Stimulated activated CD4-positive, alpha-beta T cell treated with anti-CD3 and anti-CD28 coated beads, Interleukin-1b, Interleukin-23, amount 100 ng/mL, for 24 hours (primary cell): Measurements from ENCODE around the gene KANK2.
"Not testable (repeated sequence)": the region's sequence is repeated elsewhere in the genome, so short reads cannot be mapped to it uniquely, and the experiment has no call there.

Experiments used
- DNase-seq, 4 experiments: peaks; one replicate each; pipeline ENCODE4 v3.0.0-alpha.2; 2020; ENCODE audit warnings: low read depth in 4 of 4, low spot score in 1 of 4

The KANK2 gene

DNA sequence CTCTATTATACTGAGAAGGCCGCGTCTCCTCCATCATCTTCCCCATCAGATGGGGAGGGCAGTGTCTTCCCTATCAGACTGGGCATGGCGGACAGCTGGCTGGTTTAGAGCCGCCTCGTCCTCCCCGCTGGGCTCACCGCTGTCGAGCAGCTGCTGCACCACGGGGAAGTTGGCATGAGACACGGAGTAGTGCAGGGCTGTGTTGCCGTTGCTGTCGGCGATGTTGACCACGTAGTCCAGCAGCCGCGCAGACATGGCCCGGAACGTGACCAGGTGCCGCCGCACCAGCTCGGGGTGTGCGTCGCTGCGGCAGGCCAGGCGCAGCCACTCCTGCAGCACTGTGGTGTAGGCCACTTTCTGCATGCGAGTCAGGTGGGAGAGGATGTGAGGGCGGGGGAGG lies 23.0 kb downstream of the KANK2 start:
- DNase-seq: no peak

DNA sequence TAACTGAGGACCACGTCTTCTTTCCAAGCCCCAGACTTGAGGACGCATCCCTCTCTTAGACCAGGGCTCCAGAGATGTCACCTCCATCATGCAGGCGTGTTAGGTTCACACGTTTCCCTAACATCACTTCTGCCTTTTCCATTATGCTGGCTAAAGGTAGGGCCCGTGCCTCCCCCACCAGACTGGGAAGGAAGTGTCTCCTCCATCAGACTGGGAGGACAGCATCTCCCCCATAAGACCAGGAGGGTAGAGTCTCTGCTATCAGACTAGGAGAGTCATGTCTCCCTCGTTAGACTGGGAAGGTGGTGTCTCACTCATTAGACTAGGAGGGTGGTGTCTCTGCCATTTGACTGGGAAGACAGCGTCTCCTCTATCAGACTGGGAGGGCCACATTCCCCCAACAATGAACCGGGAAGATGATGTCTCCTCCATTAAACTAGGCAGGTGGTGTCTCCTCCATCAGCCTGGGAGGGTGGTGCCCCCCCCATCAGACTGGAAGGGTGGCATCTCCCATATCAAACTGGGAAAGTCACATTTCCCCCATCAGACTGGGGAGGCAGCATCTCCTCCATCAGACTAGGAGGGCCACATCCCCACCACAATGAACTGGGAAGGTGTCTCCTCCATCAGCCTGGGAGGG lies 23.7 kb downstream of the KANK2 start:
- DNase-seq: no peak

DNA sequence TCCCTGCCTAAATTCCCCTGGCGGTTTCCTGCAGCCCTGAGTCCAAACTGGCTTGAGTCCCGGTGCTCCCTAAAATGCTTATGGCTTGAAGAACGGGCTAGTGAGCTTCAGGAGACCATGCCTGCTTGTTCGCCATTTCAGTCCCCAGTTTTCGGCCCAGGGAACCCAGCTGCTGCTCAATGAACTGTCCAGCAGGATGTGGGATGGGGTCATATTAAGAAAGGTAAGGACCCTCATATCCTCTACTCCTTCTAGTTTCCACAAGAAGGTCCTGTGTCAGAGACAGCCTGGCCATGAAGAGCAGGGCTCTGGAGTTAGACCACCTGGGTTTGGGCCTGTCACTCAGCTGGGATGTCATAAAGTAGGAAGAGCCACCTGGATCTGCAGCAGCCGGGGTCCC lies 24.8 kb downstream of the KANK2 start:
- no peak for DNase-seq

DNA sequence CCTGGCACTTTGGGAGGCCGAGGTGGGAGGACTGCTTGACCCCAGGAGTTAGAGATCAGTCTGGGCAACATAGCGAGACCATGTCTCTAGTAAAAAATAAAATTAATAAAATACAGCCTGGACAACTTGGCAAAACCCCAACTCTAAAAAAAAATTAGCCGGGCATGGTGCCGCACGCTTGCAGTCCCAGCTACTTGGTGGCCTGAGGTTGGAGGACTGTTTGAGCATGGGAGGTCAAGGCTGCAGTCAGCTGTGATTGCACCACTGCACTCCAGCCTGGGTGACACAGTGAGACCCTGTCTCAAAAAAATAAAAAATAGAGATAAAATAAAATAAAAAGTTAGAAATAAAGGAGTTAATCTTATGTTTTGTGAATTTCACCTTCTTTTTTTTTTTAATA lies 26.2 kb downstream of the KANK2 start:
- DNase-seq: no peak

DNA sequence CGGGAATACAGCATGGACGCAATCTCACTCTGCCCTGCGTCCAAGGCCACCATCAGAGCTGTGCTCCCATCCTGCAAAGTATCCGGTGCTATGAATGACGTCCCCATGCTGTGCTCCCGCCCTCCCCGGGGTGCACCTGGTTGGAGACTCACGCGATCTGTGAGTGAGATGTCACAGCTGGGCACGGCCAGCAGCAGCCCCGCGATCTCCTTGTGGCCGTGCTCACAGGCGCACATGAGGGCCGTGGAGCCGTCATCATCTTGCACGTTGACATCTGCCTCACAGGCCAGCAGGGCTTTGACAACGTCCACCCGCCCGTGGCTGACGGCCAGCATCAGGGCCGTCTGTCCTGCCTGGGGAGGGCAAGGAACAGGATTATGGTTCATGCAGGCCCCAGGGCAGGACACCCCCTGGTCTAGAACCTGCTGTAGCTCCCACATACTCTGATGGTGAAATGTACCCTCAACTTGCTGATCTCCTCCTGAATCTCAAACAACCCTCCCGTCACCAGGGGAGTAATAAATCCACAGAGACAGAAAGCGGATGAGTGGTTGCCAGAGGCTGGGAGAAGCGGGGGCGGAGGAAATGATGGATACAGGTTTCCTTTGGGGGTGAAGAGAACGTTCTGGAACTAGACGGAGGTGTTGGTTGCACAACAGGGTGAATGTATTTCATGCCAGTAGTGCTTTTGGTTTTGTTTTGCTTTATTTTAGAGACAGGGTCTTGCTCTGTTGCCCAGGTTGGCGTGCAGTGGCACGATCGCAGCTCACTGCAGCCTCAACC lies 27.3 kb downstream of the KANK2 start:
- no peak for DNase-seq

DNA sequence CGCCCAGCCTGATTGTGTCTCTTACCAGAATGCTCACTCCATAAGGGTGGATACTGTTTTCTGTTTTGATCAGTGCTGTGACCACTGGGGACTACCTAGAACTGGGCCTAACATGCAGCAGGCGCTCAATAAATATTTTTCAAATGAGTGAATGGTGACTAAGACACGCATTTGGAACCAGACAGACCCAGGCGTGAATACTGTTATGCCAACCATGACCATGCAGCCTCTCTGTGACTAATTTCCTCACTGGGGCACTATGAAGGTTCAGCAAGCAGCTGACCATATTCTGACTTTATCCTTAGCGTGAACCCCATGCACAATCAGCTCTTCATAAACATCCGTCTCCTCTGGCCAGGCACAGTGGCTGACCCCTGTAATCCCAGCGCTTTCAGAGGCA lies 28.8 kb downstream of the KANK2 start:
- no peak for DNase-seq

DNA sequence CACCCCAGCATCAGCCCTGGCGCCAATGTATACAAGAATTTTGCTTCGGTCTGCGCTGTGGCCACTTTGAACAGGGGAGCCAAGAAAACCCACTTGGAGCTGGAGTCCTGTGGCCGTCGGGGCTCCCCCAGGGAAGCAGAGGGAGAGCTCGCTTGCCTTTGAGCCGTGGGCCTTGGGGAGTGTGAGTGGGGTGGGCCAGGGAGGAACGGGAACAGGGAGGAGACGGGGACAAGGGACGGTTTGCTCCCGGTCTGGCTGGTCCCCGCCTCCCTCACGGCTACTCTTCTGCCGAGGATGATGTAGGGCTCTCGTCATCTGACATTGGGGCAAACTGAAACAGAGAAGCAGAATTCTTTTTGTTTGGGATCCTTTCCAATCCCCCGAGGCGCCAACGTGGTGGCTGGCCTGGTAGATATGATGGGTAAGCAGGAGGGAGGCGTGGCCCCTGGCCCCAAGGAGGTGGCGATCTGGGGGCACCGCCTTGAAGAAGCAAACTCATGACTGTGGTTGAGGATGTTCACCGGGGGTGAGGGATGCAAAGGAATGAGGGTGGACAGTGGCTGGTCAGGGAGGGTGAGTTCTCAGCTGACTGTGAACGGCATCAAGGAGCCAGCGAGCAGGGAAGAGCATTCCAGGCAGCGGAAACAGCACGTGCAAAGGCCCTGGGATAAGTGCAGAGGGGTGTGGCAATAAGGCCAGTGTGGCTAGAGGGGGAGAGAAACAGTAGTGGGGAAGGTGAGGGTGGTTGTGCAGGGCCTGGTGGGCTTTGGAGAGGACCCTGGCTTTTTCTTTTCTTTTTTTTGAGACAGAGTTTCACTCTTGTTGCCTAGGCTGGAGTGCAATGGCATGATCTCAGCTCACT lies 30.8 kb downstream of the KANK2 start:
- no peak for DNase-seq

DNA sequence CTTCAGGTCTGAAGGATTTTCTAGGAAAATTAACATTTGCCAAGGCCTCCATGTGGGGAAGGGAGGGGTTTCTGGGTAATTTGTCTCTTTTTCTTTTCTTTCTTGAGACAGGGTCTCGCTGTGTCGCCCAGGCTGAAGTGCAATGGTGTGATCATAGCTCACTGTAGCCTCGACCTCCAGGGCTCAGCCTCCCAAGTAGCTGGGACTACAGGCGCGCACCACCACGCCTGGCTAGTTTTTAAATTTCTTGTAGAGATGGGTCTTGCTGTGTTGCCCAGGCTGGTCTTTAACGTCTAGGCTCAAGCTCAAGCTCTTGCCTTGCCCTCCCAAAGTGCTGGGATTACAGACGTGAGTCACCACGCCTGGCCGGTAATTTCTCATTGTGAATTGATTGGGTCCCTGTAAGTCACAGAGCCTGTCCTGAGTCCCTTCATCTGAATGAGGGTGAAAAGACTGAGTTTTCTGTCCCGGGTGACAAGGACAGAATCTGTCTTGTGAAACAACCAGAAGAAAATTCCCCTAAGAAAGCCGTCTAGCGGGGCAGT lies 31.8 kb downstream of the KANK2 start:
- DNase-seq: no peak

DNA sequence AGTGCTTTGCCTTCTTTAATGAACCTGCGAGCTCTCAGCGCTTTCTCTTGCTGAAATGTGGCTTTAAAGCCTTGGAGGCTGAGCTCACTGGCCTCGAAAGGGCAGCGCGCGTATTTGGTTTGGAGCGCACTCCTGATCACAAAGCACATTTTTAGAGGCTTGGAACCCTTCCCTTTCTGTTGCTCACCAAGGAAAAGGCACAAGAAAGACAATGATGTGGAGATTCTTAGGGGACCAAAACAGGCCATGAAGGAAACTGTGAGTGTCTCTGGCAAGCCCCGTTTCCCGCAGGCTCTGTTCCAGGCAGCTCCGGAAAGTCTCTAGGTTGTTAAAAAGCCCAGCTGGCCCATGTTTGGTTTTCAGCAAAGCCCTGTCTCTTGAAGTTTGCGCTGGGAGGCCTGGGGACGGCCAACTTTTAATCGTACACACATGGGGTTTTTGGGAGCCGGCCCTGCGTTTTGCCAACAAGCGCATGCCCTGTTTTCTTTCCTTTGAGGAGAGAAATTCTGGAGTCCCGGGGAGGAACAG lies 32.4 kb downstream of the KANK2 start:
- no peak for DNase-seq

DNA sequence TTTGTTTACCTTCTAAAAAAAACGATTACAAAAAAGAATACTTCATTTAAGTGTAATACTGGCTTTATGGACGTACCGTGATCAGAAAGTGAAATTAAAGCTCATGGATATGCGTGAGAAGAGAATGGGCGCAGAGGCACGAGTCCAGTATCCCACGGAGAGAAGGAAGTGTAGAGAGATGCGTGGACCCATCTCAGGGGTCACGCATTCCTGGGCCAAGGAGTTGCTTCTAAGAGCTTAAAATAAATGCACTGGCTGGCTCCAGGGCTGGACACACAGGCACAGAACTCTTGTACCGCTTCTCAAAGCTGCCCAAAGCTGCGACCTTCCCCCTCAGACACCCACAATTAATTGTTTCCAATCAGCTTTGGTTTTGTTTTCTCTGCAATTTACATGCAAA lies 33.0 kb downstream of the KANK2 start:
- no peak for DNase-seq

DNA sequence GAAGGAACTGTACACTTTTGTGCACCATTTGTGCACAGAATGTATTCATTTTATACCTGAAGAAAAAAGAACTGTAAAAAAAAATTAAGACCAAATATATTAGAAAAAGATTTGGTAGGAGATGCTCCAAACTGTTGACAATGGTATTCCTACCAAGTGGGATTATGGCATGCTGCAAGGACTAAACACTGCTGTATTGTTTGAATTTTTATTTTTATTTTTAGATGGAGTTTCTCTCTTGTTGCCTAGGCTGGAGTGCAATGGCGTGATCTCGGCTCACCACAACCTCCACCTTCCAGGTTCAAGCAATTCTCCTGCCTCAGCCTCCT lies 36.9 kb downstream of the KANK2 start:
- DNase-seq: not testable (repeated sequence)

DNA sequence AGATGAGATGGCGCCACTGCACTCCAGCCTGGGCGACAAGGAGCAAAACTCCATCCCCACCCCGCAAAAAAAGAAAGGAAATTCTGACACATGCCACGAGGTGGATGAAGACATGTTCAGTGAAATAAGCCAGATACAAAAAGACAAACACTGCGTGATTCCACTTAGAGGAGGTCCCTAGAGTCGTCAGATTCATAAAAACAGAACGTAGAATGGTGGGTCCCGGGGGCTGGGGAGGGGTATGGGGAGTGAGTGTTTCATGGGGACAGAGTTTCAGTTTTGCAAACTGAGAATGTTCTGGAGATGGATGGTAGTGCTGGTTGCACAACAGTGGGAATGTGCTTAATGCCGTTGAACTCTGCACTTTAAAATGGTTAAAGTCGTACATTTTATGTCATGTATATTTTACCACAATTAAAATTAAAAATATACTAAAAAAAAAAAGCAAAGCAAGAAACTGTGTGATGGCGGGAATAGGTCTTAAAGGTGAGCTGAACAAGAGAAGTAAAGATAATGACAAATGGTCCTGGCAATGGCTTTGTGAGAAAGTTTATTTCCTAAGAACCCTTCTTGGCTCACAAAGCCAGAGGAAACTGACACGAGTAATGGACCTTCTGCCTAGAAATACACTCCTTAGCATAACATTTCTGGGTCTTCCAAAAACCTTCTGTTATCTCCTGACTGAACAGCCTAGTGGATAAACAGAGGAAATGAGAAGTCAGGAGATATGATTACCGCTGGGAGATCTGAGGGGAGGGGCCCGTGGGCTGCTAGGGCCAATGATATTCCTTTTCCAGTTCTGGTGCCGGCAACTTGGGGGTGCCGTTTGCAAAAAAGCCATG lies 37.5 kb downstream of the KANK2 start:
- DNase-seq: no peak

DNA sequence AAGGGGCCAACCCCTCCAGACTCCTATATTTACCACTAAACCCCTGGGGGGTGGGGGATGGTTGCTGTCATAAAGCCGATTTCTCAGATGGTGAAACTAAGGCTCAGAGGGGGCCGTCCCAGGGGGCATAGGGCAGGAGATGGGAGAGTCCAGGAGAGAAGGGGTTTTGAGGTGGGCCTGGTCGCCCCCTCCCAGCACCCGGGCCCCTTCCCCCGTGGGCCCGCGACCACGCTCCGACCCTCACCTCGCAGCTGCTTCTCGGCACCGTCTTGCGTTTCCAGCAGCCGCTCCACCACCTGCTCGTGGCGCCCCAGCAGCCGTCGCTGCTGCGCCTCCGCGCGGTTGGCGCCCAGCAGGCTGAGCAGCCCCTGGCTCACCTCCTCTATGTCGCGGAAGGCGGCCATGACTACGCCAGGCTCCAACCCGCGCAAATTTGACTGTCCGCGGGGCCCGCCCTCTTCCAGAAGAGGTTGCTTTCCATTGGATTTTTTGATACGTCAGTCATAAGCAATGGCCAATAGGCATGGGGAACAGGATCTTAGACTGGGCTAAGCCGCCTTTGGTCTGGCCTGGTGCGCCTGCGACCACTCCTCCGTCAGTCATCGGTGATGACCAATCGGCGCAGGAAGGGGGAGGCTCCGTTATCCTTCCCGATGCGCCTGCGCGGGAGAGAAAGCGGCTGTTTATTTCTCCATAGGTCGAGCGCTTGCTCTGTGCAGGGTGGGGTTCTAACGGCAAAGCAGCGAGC lies 41.8 kb downstream of the KANK2 start, which contains the start of gene SPC24:
Gene SPC24, minus strand, starts transcription at position 410 of the 748 bp plus-strand sequence. Its CDS starts 6 bp downstream, at position 404.
- peak; percentile 69 to 91 (median 81) for DNase-seq

DNA sequence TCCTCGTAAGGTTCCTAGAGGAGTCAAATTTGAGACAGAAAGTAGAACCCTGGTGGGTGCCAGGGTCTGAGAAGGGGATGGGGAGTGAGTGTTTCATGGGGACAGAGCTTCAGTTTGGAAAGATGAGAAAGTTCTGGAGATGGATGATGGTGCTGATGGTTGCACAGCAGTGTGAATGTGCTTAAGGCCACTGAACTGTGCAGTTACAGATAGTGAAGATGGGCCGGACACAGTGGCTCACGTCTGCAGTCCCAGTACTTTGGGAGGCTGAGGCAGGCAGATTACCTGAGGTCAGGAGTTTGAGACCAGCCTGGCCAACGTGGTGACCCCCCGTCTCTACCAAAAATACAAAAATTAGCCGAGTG lies 42.7 kb downstream of the KANK2 start:
- DNase-seq: no peak

DNA sequence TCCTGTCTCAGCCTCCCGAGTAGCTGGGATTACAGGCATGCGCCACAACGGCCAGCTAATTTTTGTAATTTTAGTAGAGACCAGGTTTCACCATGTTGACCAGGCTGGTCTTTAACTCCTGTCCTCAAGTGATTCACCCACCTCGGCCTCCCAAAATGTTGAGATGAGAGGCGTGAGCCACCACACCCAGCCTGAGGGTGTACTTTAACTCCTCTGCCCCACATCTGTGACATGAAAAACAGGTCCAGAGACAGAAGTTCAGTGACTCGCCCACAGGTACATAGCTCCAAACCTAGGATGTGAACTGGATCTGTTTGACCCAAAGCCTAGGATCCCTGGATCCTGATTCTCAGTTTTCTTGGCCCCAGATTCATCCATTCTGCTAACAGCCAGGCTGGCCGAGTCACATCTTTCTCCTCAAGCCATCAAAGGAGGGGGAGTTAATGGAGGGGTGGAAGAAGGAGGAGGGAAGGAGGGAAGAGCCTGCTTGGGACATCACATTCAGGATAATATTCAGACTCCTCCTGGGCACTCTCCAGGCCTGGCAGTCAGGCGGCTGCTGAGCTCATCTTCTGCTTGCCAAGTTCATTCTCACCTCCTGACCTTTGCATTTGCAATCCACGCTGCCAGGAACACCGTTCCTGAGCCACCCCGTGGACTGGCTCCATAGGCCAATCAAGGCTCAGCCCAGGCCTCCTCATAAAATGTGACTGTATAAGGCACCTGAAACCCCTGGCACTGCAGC lies 44.9 kb downstream of the KANK2 start:
- no peak for DNase-seq

DNA sequence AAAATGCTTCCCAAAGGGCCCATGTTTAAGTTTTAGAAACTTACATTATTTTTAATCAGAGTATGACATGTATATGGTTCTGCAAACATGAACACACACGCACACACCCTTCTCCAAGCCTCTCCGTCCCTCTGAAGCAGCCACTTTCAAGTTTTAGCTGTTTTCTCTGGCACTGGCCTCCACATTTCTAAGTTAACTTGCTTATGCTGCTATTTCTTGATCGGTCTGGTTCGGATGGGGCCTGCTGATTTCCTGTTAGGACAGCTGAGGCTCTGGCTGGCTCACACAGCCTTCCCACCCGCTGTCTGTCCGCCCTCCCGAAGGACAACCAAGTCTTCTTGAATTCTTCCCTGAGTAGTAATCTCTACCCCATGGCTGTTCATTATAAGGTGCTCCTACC lies 46.2 kb downstream of the KANK2 start:
- no peak for DNase-seq

DNA sequence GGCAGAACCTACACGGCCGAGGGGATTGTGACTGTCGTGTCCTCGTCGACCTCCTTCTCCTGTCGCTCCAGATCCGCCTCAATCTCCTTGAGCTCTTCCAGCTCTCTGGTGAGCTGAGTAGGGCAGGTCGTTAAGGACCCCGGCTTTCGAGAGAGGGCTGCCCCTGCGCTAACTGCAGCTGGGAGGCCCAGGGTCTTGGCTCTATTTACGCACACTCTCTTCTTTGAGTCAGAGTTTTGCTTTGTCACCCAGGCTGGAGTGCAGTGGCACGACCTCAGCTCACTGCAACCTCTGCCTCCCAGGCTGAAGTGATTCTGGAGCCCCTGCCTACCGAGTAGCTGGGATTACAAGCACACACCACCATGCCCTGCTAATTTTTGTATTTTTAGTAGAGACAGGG lies 49.3 kb downstream of the KANK2 start:
- DNase-seq: no peak

DNA sequence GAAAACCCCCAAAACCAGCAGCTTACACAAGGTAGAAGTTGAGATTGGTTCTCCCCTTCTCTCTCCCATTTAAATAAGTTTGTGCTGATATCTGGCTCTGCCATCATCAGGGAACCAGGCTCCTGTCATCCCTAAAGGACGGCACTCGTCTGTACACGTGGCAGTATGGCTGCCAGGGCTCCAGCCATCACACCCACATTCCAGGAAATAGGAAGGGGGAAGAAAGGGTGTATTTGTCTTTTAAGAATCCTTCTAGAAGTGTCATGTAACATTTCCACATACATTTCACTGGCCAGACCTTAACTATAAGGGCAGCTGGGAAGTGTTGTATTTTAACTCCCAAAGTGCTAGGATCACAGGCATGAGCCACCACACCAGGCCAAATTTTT lies 51.8 kb downstream of the KANK2 start:
- no peak for DNase-seq

DNA sequence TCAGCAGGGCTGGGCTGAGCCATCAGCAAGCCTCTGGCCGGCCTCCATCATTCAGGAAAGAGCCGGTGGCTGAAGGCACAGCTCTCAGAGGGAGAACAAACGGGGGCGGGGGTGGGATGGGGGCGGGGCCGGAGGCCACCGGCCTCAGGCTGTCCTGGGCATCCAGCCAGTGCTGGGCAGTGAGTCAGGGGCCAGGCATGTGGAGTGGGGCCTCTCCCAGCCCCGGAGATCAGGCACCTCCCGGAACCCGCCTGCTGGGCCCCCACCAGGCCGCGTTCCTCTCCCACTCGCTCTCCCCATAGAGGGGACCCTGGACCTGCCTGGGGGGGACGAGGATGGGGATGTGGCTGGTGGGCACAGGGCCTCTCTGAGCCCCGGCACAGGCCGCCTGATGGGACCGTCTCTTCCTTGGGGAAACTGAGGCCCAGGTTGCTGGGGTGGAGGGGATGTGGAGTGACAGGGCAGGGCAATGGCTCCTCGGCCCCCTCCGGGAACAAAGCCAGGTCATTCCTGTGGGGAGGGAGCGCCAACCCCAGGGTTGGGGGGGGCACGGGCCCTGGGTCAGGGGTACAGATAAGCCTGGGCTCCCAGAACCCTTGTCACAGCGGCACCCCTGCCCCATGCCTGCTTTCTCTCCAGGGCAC lies 54.7 kb downstream of the KANK2 start:
- no peak for DNase-seq
